GM12865 (cell line): ENCODE results near the gene ECI1.

ENCODE experiments used
- DNase-seq: peaks from one replicate; pipeline ENCODE4 v3.0.0; 2010; ENCODE audit warnings: low read depth
- H3K4me3 ChIP-seq: 2 replicates; pipeline ENCODE4 v1.5.1; 2011; ENCODE audit warnings: mild to moderate bottlenecking, low read depth, low read length, control low read depth
- TF ChIP-seq, protein P1 (sequence below): IDR thresholded peaks from 2 replicates; pipeline ENCODE4 v1.5.1; 2011; ENCODE audit warnings: low read length, control low read depth, low read depth, inconsistent platforms; ENCODE audit not compliant: insufficient read depth; ENCODE audit errors: missing control alignments

The ECI1 gene, protein sequence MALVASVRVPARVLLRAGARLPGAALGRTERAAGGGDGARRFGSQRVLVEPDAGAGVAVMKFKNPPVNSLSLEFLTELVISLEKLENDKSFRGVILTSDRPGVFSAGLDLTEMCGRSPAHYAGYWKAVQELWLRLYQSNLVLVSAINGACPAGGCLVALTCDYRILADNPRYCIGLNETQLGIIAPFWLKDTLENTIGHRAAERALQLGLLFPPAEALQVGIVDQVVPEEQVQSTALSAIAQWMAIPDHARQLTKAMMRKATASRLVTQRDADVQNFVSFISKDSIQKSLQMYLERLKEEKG

DNA sequence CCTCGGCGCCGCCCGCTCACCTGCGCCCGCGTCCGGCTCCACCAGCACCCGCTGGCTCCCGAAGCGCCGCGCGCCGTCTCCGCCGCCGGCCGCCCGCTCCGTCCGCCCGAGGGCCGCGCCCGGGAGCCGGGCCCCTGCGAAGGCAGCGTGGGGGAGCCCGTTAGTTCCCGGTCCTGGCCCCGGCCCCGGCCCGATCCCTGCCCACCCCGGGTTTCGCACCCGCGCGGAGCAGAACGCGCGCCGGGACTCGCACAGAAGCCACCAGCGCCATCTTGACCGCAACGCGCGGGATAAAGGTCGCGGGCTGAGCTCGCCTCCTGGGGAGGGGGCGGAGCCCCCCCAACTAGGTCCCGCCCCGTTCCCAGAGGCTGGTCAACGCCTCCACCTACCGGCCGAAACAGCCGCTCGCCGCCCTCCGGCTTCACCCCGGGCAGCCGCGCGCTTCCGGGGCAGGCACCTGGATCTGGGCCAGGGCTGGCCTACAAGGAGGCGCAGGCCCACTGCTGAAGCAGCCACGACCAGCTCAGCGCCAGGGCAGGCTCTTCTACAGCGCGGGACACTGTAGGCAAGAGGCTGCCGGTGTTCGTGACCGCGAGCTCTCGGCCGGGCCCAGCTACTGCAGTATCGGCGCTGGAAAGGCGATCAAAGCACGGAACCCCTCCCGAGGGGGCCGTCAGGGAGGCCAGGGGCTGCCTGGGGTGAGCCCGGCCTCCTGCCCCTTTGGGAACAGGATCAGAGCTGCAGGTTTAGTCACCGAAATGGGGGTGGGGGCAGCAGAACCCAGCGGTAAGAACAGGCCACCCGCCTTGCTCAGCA lies at the start of gene ECI1:
Gene ECI1 (minus strand): TSS at position 292 of the 816 bp plus-strand sequence. CDS start 21 bp downstream, at position 271.
- peak; percentile 96 for DNase-seq
- H3K4me3 ChIP-seq, result peak within 1 kb of the TSS; percentile 84
- TF ChIP-seq, protein P1, sequence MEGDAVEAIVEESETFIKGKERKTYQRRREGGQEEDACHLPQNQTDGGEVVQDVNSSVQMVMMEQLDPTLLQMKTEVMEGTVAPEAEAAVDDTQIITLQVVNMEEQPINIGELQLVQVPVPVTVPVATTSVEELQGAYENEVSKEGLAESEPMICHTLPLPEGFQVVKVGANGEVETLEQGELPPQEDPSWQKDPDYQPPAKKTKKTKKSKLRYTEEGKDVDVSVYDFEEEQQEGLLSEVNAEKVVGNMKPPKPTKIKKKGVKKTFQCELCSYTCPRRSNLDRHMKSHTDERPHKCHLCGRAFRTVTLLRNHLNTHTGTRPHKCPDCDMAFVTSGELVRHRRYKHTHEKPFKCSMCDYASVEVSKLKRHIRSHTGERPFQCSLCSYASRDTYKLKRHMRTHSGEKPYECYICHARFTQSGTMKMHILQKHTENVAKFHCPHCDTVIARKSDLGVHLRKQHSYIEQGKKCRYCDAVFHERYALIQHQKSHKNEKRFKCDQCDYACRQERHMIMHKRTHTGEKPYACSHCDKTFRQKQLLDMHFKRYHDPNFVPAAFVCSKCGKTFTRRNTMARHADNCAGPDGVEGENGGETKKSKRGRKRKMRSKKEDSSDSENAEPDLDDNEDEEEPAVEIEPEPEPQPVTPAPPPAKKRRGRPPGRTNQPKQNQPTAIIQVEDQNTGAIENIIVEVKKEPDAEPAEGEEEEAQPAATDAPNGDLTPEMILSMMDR, result peak; percentile 61

DNA sequence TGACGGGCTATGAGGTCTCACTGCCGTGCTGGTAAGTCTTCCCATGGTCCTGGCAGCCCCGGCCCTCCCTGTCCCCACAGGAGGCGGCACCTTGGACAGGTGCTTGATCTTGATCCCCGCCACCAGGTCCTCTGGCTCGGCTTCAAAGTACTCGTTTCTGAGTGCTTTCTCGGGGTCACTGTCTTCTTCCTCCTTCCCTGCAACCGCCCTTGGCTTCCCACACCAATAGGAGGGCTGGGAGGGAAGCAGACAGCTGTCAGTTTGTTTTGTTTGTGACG lies 48.5 kb upstream of the ECI1 start:
- no peak for DNase-seq
- TF ChIP-seq, protein P1, result no peak
- H3K4me3 ChIP-seq, result no peak overlapping the region

DNA sequence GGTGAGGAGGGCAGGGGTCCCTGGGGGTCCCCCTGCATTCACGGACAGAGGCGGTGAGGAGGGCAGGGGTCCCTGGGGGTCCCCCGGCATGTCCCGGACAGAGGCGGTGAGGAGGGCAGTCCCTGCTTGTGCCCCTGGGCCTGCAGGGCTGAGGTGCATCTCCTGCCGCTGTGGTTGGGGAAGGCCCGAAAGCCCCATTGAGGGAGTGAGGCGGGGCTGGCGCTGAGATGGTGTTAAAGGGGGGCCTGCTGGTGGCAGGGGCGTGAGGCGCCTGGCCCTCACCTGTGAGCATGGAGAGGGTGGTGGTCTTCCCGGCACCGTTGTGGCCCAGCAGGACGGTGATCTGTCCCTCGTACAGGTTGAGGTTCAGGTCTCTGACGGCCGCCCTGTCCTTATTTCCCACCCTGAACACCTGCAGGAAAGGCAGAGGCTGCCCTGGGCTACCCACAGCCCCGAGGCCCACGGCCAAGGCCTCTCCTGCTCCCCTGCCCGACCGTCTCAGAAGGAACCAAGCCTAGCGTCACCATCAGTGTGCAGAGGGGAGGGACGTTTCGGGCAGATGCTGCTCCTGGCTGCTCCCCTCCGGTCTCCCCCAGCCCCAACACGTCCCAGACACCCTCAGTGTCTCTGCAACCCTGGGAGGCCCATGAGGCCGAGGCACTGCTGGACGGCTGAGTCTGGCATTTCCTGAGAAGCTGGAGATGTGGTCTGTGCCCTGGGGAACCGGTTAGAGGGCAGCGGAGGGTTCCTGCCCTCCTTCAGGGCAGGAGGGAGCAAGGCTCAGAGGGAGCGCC lies 47.9 kb upstream of the ECI1 start:
- H3K4me3 ChIP-seq, result no peak overlapping the region
- TF ChIP-seq, protein P1, result no peak
- DNase-seq, result no peak

DNA sequence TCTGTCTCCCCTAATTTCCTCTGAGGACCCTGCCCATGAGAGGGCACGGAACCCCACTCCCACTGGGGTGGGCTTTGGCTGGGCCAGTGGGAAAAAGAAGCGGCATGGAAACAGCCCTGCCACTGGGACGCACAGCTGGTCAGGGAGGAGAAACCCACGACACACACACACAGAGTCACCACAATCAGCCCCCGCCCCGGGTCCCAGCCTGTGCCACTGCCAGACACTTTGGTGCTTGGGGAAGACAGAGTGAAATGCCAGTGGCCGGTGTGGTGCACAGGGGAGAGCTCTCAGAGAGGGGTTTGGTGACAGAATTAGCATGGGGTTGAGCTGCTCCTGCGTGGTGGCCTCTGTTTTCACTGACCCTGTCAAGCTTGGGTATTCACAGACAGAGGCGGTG lies 47.2 kb upstream of the ECI1 start:
- no peak overlapping the region for H3K4me3 ChIP-seq
- TF ChIP-seq, protein P1, result no peak
- no peak for DNase-seq

DNA sequence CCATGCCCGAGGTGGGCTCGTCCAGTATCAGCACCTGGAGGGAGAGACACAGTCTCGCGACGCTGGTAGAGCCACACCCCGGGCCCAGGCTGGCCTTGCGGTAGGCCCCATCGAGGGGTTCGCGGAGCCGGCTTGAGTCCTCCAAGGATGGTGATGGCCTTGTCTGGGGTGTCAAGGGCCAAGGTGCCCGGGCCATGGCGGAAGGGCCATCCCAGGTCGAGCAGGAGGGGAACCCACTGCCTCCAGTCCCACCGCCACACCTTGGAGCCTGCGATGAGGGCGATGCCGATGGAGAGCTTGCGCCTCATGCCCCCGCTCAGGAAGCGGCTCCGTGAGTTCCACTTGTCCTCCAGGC lies 46.1 kb upstream of the ECI1 start:
- no peak for DNase-seq
- TF ChIP-seq, protein P1, result no peak
- H3K4me3 ChIP-seq, result no peak overlapping the region

DNA sequence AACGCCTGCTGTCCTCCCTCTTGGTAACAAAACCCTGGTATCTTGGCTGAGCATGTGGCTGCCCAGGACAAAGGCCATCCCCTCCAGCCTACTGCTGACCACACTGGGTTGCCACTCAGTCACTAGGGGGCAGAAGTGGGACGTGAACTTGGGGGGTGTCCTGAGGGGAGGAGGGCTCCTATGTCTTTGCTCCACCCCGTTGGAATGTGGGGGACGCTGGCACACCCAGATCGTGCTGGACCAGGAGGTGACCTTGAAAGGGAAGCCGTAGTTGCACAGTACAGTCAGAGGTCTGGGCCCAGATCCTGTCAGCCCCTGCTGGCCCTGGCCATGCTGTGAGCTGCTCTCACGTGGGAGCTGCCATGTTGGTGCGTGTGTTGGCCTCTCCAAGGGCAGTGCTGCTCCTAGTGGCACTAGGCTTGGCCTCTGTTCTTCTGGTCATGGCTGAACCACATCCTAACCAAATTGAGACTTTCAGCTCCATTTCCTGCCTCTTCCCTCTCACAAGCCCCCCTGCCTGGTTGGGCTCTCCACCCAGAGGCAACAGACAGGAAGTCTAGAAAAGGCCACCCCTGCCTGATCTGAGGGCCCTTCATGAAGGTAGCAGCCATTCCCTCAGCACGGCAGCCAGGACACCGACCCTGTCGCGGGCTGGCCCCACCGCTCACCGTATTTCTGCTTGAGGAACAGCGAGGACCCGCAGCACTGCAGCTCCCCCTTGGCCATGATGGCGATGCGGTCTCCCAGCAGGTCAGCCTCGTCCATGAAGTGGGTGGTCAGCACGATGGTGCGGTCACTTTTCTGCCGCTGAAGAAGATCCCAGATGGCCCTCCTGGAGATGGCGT lies 45.5 kb upstream of the ECI1 start:
- peak; percentile 50 for DNase-seq
- TF ChIP-seq, protein P1, result peak; percentile 57
- H3K4me3 ChIP-seq, result no peak overlapping the region
